GM12801 (cell line): ENCODE measurements around the gene CLECL1.

Experiments used
- TF ChIP-seq, protein P1 (sequence below): IDR thresholded peaks from one replicate; pipeline ENCODE4 v1.5.1; 2011; ENCODE audit warnings: control low read depth; ENCODE audit not compliant: insufficient read length; ENCODE audit errors: extremely low read depth

CLECL1 gene

DNA sequence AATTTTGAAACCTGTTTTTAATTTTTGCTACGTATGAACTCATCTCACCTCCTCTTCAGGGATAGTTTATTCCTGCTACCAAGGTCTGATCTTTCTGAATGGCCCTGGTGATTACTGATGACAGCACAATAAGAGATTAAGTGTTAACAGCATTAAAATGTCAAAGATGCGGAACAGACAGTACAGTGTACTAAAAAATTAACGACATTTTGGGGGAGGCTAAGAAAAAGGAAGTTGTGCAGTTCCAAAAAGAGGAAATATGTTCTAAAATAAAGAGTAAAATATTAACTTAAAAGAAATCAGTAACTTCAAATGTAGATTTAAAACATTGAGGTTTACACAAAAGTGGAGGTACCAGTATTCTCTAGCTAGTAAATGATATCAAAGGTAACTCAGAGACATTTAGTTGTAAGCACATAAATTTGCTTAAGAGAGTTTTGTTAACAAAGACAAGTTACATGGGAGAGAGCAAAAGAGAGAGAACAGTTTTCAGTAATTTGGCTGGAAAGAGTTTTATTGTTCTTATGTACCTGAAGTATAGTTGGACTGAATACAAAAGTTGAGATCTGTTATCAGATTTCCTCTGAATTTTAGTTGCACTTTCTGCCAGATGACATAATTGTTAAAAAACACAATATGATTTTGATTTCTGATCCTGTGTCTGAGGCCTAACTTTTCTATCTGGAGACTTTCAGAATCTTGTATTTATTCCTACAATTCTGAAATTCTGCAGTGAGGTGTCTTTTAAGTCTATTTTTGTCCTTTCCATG lies 4.2 kb upstream of the CLECL1 start:
- TF ChIP-seq, protein P1, sequence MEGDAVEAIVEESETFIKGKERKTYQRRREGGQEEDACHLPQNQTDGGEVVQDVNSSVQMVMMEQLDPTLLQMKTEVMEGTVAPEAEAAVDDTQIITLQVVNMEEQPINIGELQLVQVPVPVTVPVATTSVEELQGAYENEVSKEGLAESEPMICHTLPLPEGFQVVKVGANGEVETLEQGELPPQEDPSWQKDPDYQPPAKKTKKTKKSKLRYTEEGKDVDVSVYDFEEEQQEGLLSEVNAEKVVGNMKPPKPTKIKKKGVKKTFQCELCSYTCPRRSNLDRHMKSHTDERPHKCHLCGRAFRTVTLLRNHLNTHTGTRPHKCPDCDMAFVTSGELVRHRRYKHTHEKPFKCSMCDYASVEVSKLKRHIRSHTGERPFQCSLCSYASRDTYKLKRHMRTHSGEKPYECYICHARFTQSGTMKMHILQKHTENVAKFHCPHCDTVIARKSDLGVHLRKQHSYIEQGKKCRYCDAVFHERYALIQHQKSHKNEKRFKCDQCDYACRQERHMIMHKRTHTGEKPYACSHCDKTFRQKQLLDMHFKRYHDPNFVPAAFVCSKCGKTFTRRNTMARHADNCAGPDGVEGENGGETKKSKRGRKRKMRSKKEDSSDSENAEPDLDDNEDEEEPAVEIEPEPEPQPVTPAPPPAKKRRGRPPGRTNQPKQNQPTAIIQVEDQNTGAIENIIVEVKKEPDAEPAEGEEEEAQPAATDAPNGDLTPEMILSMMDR = no peak

DNA sequence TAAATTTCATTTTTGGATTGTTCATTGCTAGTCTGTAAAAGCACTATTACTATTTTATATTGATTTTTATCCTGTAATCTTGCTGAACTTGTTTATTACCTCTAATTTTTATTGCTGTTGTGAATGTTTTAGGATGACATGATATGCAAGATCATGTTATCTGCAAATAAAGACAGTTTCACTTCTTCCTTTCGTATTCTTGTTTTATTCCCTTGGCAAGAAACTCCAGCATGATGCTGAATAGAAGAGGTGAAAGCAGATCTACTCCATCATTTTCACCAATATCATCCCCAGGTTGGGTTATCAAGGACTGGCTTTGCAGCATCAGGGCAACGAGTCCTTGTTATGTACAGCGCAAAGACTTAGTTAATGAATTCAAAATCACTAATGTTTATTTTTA lies 2.7 kb upstream of the CLECL1 start:
- TF ChIP-seq, protein P1 = no peak

DNA sequence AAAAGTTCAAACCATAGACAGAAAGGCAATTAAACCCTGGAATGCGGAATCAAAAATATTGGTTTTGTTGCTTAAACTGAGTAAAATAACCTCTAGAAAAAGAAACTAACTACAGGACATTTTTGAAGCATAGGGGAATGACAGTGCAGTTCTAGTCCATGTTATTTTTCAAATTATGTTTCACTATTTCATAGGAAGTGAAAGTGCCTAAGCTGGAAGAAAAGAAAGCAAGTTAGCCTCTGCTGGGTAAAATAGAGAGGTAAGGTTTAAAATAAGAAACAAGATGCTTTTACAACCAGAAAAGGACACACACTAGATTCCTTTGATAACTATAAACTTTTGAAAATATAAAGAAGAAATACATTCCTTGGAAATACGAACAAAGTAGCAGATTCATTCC lies 1.1 kb downstream of the CLECL1 start:
- TF ChIP-seq, protein P1 = no peak

DNA sequence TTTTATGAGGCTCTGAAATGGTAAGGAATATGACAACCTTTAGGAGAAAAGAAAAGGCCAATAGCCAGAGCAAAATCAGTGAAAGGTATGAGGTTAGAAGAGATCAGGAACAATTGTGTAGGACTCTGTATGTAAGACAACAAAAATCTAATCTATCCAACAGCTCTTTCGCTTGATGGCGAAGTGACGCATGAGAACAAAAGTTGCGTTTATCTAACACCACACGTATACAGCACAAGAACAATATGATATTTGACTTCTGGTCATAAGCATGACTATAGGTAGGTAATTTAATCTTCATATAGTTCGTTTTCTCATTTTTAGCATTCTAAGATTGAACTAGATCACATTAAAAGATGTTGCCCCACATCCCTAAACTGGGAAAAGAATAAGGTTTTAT lies 1.5 kb downstream of the CLECL1 start:
- TF ChIP-seq, protein P1 = no peak

DNA sequence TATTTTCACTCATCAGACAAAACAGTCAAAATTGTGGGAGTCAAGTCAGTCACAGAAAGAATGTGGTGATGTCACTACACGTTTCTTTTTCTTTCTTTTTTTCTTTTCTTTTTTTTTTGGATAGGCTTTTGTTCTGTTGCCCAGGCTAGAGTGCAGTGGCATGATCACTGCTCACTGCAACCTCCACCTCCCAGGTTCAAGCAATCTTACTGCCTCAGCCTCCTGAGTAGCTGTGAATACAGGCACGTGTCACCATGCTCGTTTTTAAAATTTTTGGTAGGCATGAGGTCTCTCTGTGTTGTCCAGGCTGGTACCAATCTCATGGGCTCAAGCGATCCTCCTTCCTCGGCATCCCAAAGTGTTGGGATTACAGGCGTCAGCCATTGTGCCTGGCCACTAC lies 2.3 kb downstream of the CLECL1 start:
- TF ChIP-seq, protein P1 = no peak

DNA sequence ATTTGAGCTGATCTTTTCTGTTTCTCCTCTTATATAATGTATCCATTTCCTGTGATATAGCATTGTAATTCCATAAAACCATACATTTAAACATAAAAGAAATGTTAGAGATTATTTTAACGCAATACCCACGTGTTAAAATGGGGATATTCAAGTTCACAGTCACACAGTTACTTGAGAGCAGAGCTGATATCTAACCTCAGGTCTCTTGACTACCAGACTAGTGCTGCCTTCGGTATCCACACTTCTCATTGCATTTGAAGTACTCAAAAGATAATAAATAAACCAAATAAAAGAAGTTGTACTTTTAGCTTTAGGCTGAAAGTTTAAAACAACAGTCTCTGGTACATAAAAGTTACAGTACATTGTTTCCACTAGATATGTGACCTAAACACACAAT lies 2.9 kb downstream of the CLECL1 start:
- TF ChIP-seq, protein P1 = no peak

DNA sequence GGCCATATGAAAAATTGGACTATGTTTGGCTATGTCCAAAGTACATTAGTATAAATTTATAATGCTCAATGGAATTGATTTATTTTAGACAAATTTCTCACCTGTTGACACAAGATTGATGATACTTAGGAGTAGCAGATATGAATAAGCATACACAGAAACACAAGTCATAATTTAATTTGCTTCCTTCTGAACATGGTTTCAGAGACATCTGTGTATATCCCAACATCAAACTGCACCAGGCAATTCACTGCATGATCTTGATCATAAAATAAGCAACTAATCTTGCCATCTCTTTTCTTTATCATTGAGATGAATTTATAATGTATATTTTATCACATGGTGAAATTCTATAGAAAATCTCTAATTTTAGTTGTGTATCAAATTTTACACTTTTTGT lies 3.8 kb downstream of the CLECL1 start:
- TF ChIP-seq, protein P1 = no peak
